ENCODE data around the gene WFDC11. TPM values are rescaled to one million over a fixed set of nuclear protein-coding genes. Genes with fewer than 3 reads are reported as not detected.
A peak's percentile ranks its signal among the peaks of the same experiment; 100 is the strongest.
"Not testable (repeated sequence)": the region's sequence is repeated elsewhere in the genome, so short reads cannot be mapped to it uniquely, and the experiment has no call there.

Gene WFDC11
- not detected in 2 replicates for total RNA-seq

- DNase-seq (ENCODE audit: low read depth in 2 of 2): no peak
These were observed at the start of gene WFDC11 for GRCh38 chr20:45670139-45670538. TSS of gene WFDC11 (minus strand) at chr20:45670239. CDS start at chr20:45650600, 19,639 bp downstream.

- DNase-seq (ENCODE audit: low read depth in 2 of 2): not testable (repeated sequence)
These were observed 46.2 kb upstream of the WFDC11 start for GRCh38 chr20:45716141-45716688.

GRCh38 chr20:45704969-45705637 lies 35.1 kb upstream of the WFDC11 start, which contains the start of gene WFDC10B:
TSS of gene WFDC10B (minus strand) at chr20:45705019. CDS start at chr20:45685992, 19,027 bp downstream.
- DNase-seq (ENCODE audit: low read depth in 2 of 2): no peak

- no peak for DNase-seq (ENCODE audit: low read depth in 2 of 2)
These were observed 31.8 kb upstream of the WFDC11 start, which contains the start of gene WFDC13 for GRCh38 chr20:45701873-45702272. TSS of gene WFDC13 (plus strand) at chr20:45702038. CDS start at chr20:45702124, 86 bp downstream.

- DNase-seq (ENCODE audit: low read depth in 2 of 2): no peak
These were observed 31.1 kb upstream of the WFDC11 start for GRCh38 chr20:45701104-45701503.

- no peak for DNase-seq (ENCODE audit: low read depth in 2 of 2)
These were observed 25.5 kb upstream of the WFDC11 start for GRCh38 chr20:45695496-45695895.

GRCh38 chr20:45693346-45693745 lies 23.3 kb upstream of the WFDC11 start:
- DNase-seq (ENCODE audit: low read depth in 2 of 2): not testable (repeated sequence)

GRCh38 chr20:45685896-45686295 lies 15.9 kb upstream of the WFDC11 start:
- no peak for DNase-seq (ENCODE audit: low read depth in 2 of 2)

- DNase-seq (ENCODE audit: low read depth in 2 of 2): no peak
These were observed 9.6 kb upstream of the WFDC11 start for GRCh38 chr20:45679650-45680049.

GRCh38 chr20:45672765-45673164 lies 2.7 kb upstream of the WFDC11 start:
- DNase-seq (ENCODE audit: low read depth in 2 of 2): no peak

GRCh38 chr20:45657038-45657437 lies 13.0 kb downstream of the WFDC11 start:
- DNase-seq (ENCODE audit: low read depth in 2 of 2): not testable (repeated sequence)

- DNase-seq (ENCODE audit: low read depth in 2 of 2): not testable (repeated sequence)
These were observed 18.3 kb downstream of the WFDC11 start for GRCh38 chr20:45651726-45652125.

- no peak for DNase-seq (ENCODE audit: low read depth in 2 of 2)
These were observed 20.7 kb downstream of the WFDC11 start for GRCh38 chr20:45649312-45649863.

GRCh38 chr20:45647441-45648050 lies 22.5 kb downstream of the WFDC11 start:
- DNase-seq (ENCODE audit: low read depth in 2 of 2): no peak

GRCh38 chr20:45646875-45647274 lies 23.2 kb downstream of the WFDC11 start:
- DNase-seq (ENCODE audit: low read depth in 2 of 2): no peak

- not testable (repeated sequence) for DNase-seq (ENCODE audit: low read depth in 2 of 2)
These were observed 24.2 kb downstream of the WFDC11 start for GRCh38 chr20:45645869-45646268.

GRCh38 chr20:45641076-45641475 lies 29.0 kb downstream of the WFDC11 start:
- DNase-seq (ENCODE audit: low read depth in 2 of 2): not testable (repeated sequence)

- no peak for DNase-seq (ENCODE audit: low read depth in 2 of 2)
These were observed 30.4 kb downstream of the WFDC11 start for GRCh38 chr20:45639687-45640086.

- no peak for DNase-seq (ENCODE audit: low read depth in 2 of 2)
These were observed 33.5 kb downstream of the WFDC11 start for GRCh38 chr20:45636513-45636912.

- DNase-seq (ENCODE audit: low read depth in 2 of 2): no peak
These were observed 38.9 kb downstream of the WFDC11 start, which contains the start of gene WFDC9 for GRCh38 chr20:45631184-45631583. TSS of gene WFDC9 (minus strand) at chr20:45631284. CDS start at chr20:45610181, 21,103 bp downstream.

- DNase-seq (ENCODE audit: low read depth in 2 of 2): no peak
These were observed 39.7 kb downstream of the WFDC11 start for GRCh38 chr20:45630371-45630770.

- DNase-seq (ENCODE audit: low read depth in 2 of 2): peak in 1 of 2 donors; percentile 58
These were observed 40.4 kb downstream of the WFDC11 start, which contains the start of gene WFDC10A for GRCh38 chr20:45629496-45630100. TSS of gene WFDC10A (plus strand) at chr20:45629739. CDS start at chr20:45629814, 75 bp downstream.
